HG02885 (cell line): Measurements from ENCODE around the gene DCXR.

Experiments
- ATAC-seq: cut with Tn5 transposase; IDR thresholded peaks from one replicate; pipeline ENCODE4 v1.9.1; 2021; ENCODE audit warnings: mild to moderate bottlenecking; ENCODE audit not compliant: unreplicated experiment, poor library complexity

DCXR gene

GRCh38 chr17:82037092-82037888, at the start of gene DCXR:
DCXR (minus strand) TSS chr17:82037697; CDS start chr17:82037682, 15 bp downstream.
- ATAC-seq: peak; percentile 87

- ATAC-seq: no peak
Observed at GRCh38 chr17:82085931-82086764, 48.7 kb upstream of the DCXR start.

DNA sequence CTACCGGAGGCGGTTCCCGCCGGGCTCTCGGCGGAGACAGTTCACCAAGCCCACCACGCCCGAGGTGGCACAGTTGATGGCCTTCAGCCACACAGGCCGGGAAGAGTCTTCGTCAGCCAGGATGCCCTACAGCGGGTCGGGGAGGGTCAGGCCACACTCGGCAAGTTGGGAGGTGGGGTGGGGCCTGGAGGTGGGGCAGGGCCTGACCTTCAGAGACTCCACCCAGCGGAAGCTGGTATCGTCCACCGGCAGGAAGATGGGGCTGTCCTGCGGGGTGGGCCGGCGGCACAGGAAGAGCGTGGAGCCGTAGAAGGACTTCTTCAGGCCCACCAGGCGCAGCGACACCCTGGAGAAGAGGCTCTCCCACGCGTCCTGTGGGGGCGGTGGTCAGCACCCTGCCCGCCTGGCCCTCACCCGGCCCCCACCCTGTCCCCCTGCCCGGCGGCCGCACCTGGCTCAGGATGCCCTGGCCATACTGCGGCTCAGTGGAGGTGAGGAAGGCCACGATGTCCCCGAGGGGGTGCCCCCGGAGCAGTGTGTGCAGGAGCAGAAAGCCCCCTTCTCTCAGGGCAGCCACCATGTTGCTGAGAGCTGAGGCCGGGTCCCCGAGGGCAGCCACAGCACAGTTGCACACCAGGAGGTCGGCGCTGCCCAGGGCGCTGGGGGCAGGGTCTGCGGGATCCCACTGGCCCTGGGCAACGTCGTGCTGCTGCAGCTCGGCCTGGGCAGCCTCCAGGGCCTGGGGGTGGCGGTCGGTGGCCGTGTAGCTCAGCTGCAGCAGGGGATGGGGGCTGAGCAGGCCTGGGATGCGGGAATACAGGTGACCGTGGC, 47.7 kb upstream of the DCXR start:
- no peak for ATAC-seq

GRCh38 chr17:82084373-82085030, 47.0 kb upstream of the DCXR start:
- no peak for ATAC-seq

DNA sequence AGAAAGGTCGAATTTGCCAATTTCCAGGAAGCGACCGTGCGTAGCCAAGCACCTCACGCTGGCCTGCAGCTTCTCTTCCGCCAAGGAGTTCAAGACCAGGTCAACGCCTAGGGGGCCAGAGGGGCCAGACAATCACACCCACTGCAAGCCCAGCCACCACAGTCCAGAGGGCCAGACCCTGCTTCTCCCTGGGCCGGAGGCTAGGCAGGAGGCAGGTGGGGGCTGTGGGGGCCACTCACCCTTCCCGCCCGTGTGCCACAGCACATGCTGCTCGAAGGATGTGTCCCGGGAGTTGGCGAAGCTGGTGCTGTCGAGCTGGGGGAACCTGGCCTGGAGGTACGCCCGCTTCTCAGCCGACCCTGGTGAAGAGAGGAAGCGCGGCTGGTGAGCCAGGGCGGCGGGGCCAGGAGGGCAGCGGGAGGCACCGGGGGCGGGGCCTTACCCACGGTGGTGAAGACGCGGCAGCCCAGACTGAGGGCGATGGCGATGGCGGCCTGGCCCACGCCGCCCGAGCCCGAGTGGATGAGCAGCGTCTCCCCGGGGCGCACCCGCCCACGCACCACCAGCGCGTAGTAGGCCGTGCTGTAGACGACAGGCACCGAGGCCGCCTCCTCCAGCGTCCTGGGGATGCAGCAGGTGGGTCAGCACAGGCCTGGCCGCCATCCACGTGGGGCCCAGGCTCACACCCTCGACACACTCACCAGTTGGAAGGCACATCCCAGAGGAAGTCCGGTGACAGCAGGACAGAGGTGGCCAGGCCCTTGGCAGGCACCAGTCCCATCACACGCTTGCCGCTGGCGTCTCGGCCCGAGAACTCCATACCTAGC, 46.2 kb upstream of the DCXR start:
- no peak for ATAC-seq

DNA sequence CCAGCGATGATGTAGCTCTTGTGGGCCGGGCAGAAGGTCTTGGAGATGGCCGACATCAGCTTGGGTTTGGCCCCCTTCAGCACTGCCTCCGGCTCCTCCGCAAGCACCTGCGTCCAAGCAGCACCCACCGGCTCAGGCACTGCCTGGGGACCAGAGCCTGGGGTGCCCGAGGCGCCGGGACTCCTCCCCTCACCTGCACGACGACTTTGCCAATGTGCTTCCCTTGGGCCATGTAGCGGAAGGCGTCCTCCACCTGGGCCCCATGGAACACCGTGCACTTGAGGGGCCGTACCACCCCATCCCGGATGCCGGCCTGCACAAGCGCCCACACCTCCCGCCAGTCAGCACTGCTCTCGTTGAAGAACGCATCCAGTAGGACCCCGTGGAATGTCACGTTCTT, 45.5 kb upstream of the DCXR start:
- no peak for ATAC-seq

DNA sequence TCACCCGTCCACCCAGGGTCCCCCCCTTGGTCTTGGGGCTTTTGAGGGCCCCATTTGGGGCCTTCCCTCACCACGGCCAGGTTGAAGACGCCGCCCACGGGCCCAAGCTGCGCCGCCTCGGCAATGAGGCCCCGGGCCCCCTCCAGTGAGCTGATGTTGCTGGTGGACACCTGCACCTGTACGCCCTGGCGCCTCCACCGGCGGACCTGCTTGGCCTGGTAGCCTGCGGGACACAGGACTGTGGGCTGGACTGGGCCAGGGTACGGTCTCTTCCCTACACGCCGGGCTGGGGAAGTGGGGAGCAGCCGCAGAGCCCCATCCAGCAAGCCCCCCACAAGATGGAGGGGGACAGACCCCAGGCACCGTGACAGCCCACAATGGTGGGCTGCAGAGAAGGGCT, 45.0 kb upstream of the DCXR start:
- no peak for ATAC-seq

- ATAC-seq: no peak
Observed at GRCh38 chr17:82081966-82082365, 44.5 kb upstream of the DCXR start.

GRCh38 chr17:82081546-82081945, 44.0 kb upstream of the DCXR start:
- no peak for ATAC-seq

GRCh38 chr17:82080789-82081464, 43.4 kb upstream of the DCXR start:
- ATAC-seq: no peak

GRCh38 chr17:82080048-82080788, 42.7 kb upstream of the DCXR start:
- ATAC-seq: no peak

DNA sequence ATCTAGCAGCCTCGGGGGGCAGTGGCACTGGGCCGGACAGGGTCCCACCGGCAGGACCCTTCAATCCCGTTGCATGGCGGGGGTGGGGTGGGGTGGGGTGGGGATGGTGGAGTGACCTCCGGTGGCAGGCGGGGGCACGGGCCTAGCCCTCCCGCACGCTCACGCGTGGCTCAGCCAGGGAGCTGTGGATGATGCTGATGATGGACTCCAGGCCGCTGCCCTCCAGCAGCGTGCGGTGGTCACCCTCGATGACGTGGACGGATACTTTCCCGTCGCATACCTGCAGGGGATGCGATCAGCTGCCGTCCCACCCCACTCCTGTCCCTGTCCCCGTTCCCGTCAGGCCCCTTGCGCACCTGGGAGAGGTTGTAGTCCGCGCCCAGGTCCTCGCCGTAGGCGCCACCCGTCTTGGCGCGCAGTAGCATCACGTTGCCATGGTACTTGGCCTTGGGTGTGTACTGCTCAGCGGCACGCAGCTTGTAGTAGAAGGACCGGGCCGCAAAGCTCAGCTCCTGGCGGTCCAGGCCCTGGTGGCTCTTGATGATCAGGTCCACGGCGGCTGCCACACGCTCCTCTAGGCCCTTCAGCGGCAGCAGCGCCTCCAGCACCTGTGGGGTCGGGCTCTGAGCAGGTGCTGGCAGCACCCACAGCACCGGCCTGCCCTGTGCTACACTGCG, 41.6 kb upstream of the DCXR start:
- ATAC-seq: no peak

- ATAC-seq: no peak
Observed at GRCh38 chr17:82078433-82078832, 40.9 kb upstream of the DCXR start.

DNA sequence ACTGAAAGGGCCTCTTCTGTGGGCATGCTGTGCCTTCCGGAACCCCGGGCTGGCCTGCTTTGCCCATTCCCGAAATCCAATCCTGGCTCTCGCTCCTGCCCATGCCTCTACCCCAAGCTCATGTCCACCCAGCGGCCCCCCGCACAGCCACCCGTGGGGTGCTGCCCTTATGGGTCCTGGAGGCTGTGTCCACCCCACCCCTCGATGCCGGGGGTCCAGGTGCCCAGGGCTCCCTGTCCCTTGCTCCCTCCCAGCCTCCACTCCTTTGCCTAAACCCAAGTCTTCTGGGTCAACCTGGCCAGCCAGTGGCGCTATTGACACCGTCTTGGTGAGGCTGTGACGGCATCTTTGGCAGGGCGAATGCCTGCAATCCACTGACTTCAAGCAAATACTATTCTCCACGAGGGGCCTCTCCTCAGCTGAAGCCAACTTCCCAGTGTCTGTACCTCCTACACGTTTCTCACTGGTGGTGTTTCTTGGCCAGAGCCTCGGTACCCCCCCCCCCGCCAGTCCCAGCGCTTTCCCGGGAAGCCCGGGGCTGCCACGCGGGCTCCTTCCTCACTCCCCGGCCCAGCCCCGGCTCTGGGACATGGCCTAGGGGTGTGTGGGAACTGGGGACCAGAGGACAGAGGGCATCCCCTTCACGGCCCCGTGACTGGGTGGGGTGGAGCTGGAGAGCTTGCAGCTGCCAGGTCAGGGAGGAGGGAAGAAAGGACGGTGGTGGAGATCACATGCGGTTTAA, 40.3 kb upstream of the DCXR start:
- ATAC-seq: no peak

- no peak for ATAC-seq
Observed at GRCh38 chr17:82076785-82077591, 39.5 kb upstream of the DCXR start.
